Skin of body (tissue), 2 donors: ENCODE results near the gene SYAP1. TPM values are rescaled to one million over a fixed set of nuclear protein-coding genes. Genes with fewer than 3 reads are reported as not detected.
"Not testable (repeated sequence)": the region's sequence is repeated elsewhere in the genome, so short reads cannot be mapped to it uniquely, and the experiment has no call there.

ENCODE experiments used
- DNase-seq: peaks from one replicate; lab custom pipeline; 2025; lab: John Stamatoyannopoulos, UW
- total RNA-seq: library from RNA; depleted of rRNA; stranded (reverse); fragments of >200 nt; gene quantifications from one replicate; pipeline ENCODE4 v1.2.3, GENCODE V29; 2014

Gene SYAP1
- 22.7 TPM for total RNA-seq

- peak; percentile 91 for DNase-seq
Observed at GRCh38 chrX:16719334-16720084, at the start of gene SYAP1. Gene SYAP1 (plus strand): TSS chrX:16719612. CDS start chrX:16719725, 113 bp downstream.

GRCh38 chrX:16671005-16671404 lies 48.4 kb upstream of the SYAP1 start:
- DNase-seq, result peak; percentile 70

- no peak for DNase-seq
Observed at GRCh38 chrX:16678689-16679088, 40.7 kb upstream of the SYAP1 start.

GRCh38 chrX:16683007-16683664 lies 36.3 kb upstream of the SYAP1 start:
- DNase-seq, result no peak

GRCh38 chrX:16687514-16687913 lies 31.9 kb upstream of the SYAP1 start:
- no peak for DNase-seq

GRCh38 chrX:16695079-16695676 lies 24.2 kb upstream of the SYAP1 start:
- DNase-seq, result peak; percentile 5

- DNase-seq, result no peak
Observed at GRCh38 chrX:16696956-16697355, 22.5 kb upstream of the SYAP1 start.

GRCh38 chrX:16699389-16699788 lies 20.0 kb upstream of the SYAP1 start:
- no peak for DNase-seq

- no peak for DNase-seq
Observed at GRCh38 chrX:16700734-16701133, 18.7 kb upstream of the SYAP1 start.

GRCh38 chrX:16702700-16703599 lies 16.5 kb upstream of the SYAP1 start:
- no peak for DNase-seq

GRCh38 chrX:16705370-16705769 lies 14.0 kb upstream of the SYAP1 start:
- DNase-seq, result no peak

GRCh38 chrX:16708016-16708415 lies 11.4 kb upstream of the SYAP1 start:
- no peak for DNase-seq

GRCh38 chrX:16711219-16711811 lies 8.1 kb upstream of the SYAP1 start:
- no peak for DNase-seq

- DNase-seq, result no peak
Observed at GRCh38 chrX:16711893-16712547, 7.4 kb upstream of the SYAP1 start.

- DNase-seq, result peak; percentile 19
Observed at GRCh38 chrX:16712548-16713155, 6.8 kb upstream of the SYAP1 start, which contains the start of gene CTPS2. Gene CTPS2 (minus strand): TSS chrX:16712669. CDS start chrX:16702902, 9,767 bp downstream.

GRCh38 chrX:16714504-16714903 lies 4.9 kb upstream of the SYAP1 start:
- no peak for DNase-seq

GRCh38 chrX:16715638-16716037 lies 3.8 kb upstream of the SYAP1 start:
- not testable (repeated sequence) for DNase-seq

GRCh38 chrX:16716451-16716850 lies 3.0 kb upstream of the SYAP1 start:
- DNase-seq, result not testable (repeated sequence)

GRCh38 chrX:16718824-16719333 lies 533 bp upstream of the SYAP1 start:
- no peak for DNase-seq

- DNase-seq, result no peak
Observed at GRCh38 chrX:16722481-16722880, 3.1 kb downstream of the SYAP1 start.
